Lower lobe of right lung (tissue), 2 donors: Measurements from ENCODE around the gene KLK5. TPM values are rescaled to one million over a fixed set of nuclear protein-coding genes. Genes with fewer than 3 reads are reported as not detected.
"Not testable (repeated sequence)": the region's sequence is repeated elsewhere in the genome, so short reads cannot be mapped to it uniquely, and the experiment has no call there.

Experiments used
- ATAC-seq, 2 donors: fragments of 200-7000 bp; cut with Tn5 transposase; one replicate each; pipeline ENCODE4 v1.9.1; 2020 to 2022; ENCODE audit warnings: mild to moderate bottlenecking in 2 of 2, moderate library complexity in 2 of 2
- DNase-seq: peaks from one replicate; pipeline ENCODE4 v3.0.0-alpha.2; 2020
- H3K27ac ChIP-seq: fragments of 200-600 bp; one replicate; pipeline ENCODE4 v1.8.0; 2022
- H3K27me3 ChIP-seq: fragments of 200-600 bp; one replicate; pipeline ENCODE4 v1.8.0; 2022; ENCODE audit warnings: low read depth
- H3K36me3 ChIP-seq: fragments of 200-600 bp; one replicate; pipeline ENCODE4 v1.8.0; 2022; ENCODE audit warnings: mild to moderate bottlenecking
- H3K4me1 ChIP-seq: fragments of 200-600 bp; one replicate; pipeline ENCODE4 v1.8.0; 2022
- H3K4me3 ChIP-seq: fragments of 200-600 bp; one replicate; pipeline ENCODE4 v1.8.0; 2022; ENCODE audit warnings: mild to moderate bottlenecking
- H3K9me3 ChIP-seq: fragments of 200-600 bp; one replicate; pipeline ENCODE4 v1.8.0; 2022
- CTCF ChIP-seq: fragments of 200-600 bp; IDR thresholded peaks from one replicate; pipeline ENCODE4 v1.8.0; 2022; ENCODE audit warnings: antibody characterized with exemption, mild to moderate bottlenecking
- intact Hi-C: fragments of 100-400 bp; cut with DNase I; formaldehyde crosslinking; loops from one replicate; pipeline ENCODE4 v1.11.0; 2022
- total RNA-seq: library from RNA; stranded (reverse); fragmentation: NEBNext Ultra II Directional; extraction: Animal tissue kit (Norgen Biotek cat#: 25700); gene quantifications from one replicate; pipeline ENCODE4 v1.2.1, GENCODE V29; 2021
- donor health status: DM: no; HTN: yes; CAD: no; lungs with severe emphysema.

Gene KLK5
- total RNA-seq, 1 donor from 2014 or later, result not detected

GRCh38 chr19:50896591-50897190 is 56.1 kb downstream of the KLK5 start:
- Histone ChIP-seq H3K4me1 (no peaks in the 10 kb centered on the region), H3K27ac (no peak overlapping the region), H3K27me3 (peaks cover 19% of the 10 kb centered on the region), H3K36me3 (no peaks in the 10 kb centered on the region), H3K4me3 (no peak overlapping the region), H3K9me3 (no peaks in the 10 kb centered on the region)
- intact Hi-C loops, result no loop called here
- TF ChIP-seq CTCF, result no peak
- ATAC-seq (peak in 1 of 2 donors; percentile 50), DNase-seq (no peak)

GRCh38 chr19:50896089-50896590 is 56.7 kb downstream of the KLK5 start:
- H3K4me1 ChIP-seq, H3K4me3 ChIP-seq, ATAC-seq, H3K36me3 ChIP-seq, H3K27ac ChIP-seq, DNase-seq, H3K9me3 ChIP-seq, intact Hi-C loops: not testable (repeated sequence)
- peaks cover 18% of the 10 kb centered on the region for H3K27me3 ChIP-seq

- no peak for ATAC-seq
- Histone ChIP-seq H3K27ac (no peak overlapping the region), H3K36me3 (no peaks in the 10 kb centered on the region), H3K4me1 (no peaks in the 10 kb centered on the region), H3K27me3 (peaks cover 9% of the 10 kb centered on the region), H3K4me3 (no peak overlapping the region), H3K9me3 (no peaks in the 10 kb centered on the region)
- intact Hi-C loops, result no loop called here
- TF ChIP-seq CTCF, result no peak
- DNase-seq, result no peak
Observed at GRCh38 chr19:50894478-50895356, 58.1 kb downstream of the KLK5 start.

Other genes starting within 250 kb of the KLK5 start
- gene SHANK1, start 233.2 kb downstream of the KLK5 start, total RNA-seq, result 0.71 TPM
- 9.8 TPM for gene CLEC11A, start 229.7 kb downstream of the KLK5 start, total RNA-seq
- not detected for gene GPR32, start 182.6 kb downstream of the KLK5 start, total RNA-seq
- gene ACP4, start 162.6 kb downstream of the KLK5 start, total RNA-seq, result not detected
- 1.9 TPM for gene KLK1, start 129.3 kb downstream of the KLK5 start, total RNA-seq
- not detected for gene KLK15, start 119.5 kb downstream of the KLK5 start, total RNA-seq
- not detected for gene KLK3, start 98.1 kb downstream of the KLK5 start, total RNA-seq
- not detected for gene KLK2, start 79.6 kb downstream of the KLK5 start, total RNA-seq
- gene KLK4, start 41.6 kb downstream of the KLK5 start, total RNA-seq, result not detected
- not detected for gene KLK6, start 16.6 kb upstream of the KLK5 start, total RNA-seq
- gene KLK7, start 30.9 kb upstream of the KLK5 start, total RNA-seq, result not detected
- not detected for gene KLK8, start 48.6 kb upstream of the KLK5 start, total RNA-seq
- 5.7 TPM for gene KLK10, start 66.7 kb upstream of the KLK5 start, total RNA-seq
- 11.2 TPM for gene KLK11, start 73.6 kb upstream of the KLK5 start, total RNA-seq
- 1.9 TPM for gene KLK12, start 82.0 kb upstream of the KLK5 start, total RNA-seq
- gene KLK13, start 112.1 kb upstream of the KLK5 start, total RNA-seq, result 0.56 TPM
- gene KLK14, start 129.8 kb upstream of the KLK5 start, total RNA-seq, result 0.89 TPM
- gene CTU1, start 155.4 kb upstream of the KLK5 start, total RNA-seq, result 8.3 TPM
- 24.8 TPM for gene SIGLEC9, start 171.9 kb upstream of the KLK5 start, total RNA-seq
- 10.0 TPM for gene SIGLEC7, start 189.3 kb upstream of the KLK5 start, total RNA-seq